GM23338 (cell line): ENCODE results near the gene FAM131A. TPM values are rescaled to one million over a fixed set of nuclear protein-coding genes. Genes with fewer than 3 reads are reported as not detected.

ENCODE experiments used
- ATAC-seq: fragments of 200-7000 bp; cut with Tn5 transposase; 3 replicates; pipeline ENCODE4 v1.9.1; 2020
- DNase-seq: peaks from one replicate; pipeline ENCODE4 v3.0.0-alpha.2; 2015; ENCODE audit warnings: low spot score
- H2AFZ ChIP-seq: fragments of 200-600 bp; sonication (generic); 2 replicates; pipeline ENCODE4 v1.8.0; 2016; ENCODE audit warnings: antibody characterized with exemption, mild to moderate bottlenecking, moderate library complexity
- H3F3A ChIP-seq: fragments of 200-600 bp; sonication (generic); replicated peaks from 2 replicates; pipeline ENCODE4 v1.8.0; 2017; ENCODE audit warnings: antibody characterized with exemption, mixed run types, low read depth
- H3K27ac ChIP-seq: fragments of 200-600 bp; sonication (generic); 2 replicates; pipeline ENCODE4 v1.6.1; 2016; ENCODE audit warnings: low read depth
- H3K27me3 ChIP-seq: fragments of 200-600 bp; sonication (generic); 2 replicates; pipeline ENCODE4 v1.8.0; 2016; ENCODE audit warnings: mild to moderate bottlenecking, mixed run types, moderate library complexity; ENCODE audit not compliant: insufficient read depth
- H3K36me3 ChIP-seq: fragments of 200-600 bp; sonication (generic); 2 replicates; pipeline ENCODE4 v1.8.0; 2016; ENCODE audit warnings: mild to moderate bottlenecking; ENCODE audit not compliant: insufficient read depth
- H3K4me1 ChIP-seq: fragments of 200-600 bp; sonication (generic); 2 replicates; pipeline ENCODE4 v1.8.0; 2016; ENCODE audit warnings: mild to moderate bottlenecking, moderate library complexity; ENCODE audit not compliant: insufficient read depth
- H3K4me2 ChIP-seq: fragments of 200-600 bp; sonication (generic); 2 replicates; pipeline ENCODE4 v1.7.1; 2017; ENCODE audit warnings: mixed run types
- H3K4me3 ChIP-seq: fragments of 200-600 bp; sonication (generic); 2 replicates; pipeline ENCODE4 v1.6.1; 2016; ENCODE audit warnings: mixed run types
- H3K79me2 ChIP-seq: fragments of 200-600 bp; sonication (generic); replicated peaks from 2 replicates; pipeline ENCODE4 v1.8.0; 2017; ENCODE audit warnings: mild to moderate bottlenecking; ENCODE audit not compliant: insufficient read depth
- H3K9me2 ChIP-seq: fragments of 200-600 bp; sonication (generic); 2 replicates; pipeline ENCODE4 v1.8.0; 2017; ENCODE audit not compliant: insufficient read depth
- H4K20me1 ChIP-seq: fragments of 200-600 bp; sonication (generic); replicated peaks from 2 replicates; pipeline ENCODE4 v1.8.0; 2017; ENCODE audit warnings: mild to moderate bottlenecking; ENCODE audit not compliant: insufficient read depth
- H3K27ac Mint-ChIP-seq: 2 replicates; pipeline ENCODE4 v1.8.0; 2020; ENCODE audit warnings: inconsistent platforms, mild to moderate bottlenecking, moderate library complexity, mixed read lengths
- H3K27me3 Mint-ChIP-seq: 3 replicates; pipeline ENCODE4 v1.8.0; 2022; ENCODE audit warnings: low read depth, mild to moderate bottlenecking, moderate library complexity, mixed read lengths, inconsistent platforms; ENCODE audit not compliant: insufficient read depth, poor library complexity
- H3K36me3 Mint-ChIP-seq: 3 replicates; pipeline ENCODE4 v1.8.0; 2021; ENCODE audit warnings: low read depth, mild to moderate bottlenecking, inconsistent platforms, moderate library complexity, mixed read lengths
- H3K4me1 Mint-ChIP-seq: 3 replicates; pipeline ENCODE4 v1.8.0; 2020; ENCODE audit warnings: mild to moderate bottlenecking, inconsistent platforms, mixed read lengths
- H3K4me3 Mint-ChIP-seq: 3 replicates; pipeline ENCODE4 v1.8.0; 2021; ENCODE audit warnings: moderate library complexity, mild to moderate bottlenecking, inconsistent platforms, mixed read lengths
- H3K9me3 Mint-ChIP-seq: 3 replicates; pipeline ENCODE4 v1.8.0; 2020; ENCODE audit warnings: moderate library complexity, mild to moderate bottlenecking, inconsistent platforms, mixed read lengths
- CREB1 ChIP-seq: fragments of 250-450 bp; sonication (Bioruptor Pico); IDR thresholded peaks from 2 replicates; pipeline ENCODE4 v1.5.0; 2020; ENCODE audit warnings: low read depth, mild to moderate bottlenecking, moderate library complexity
- EZH2 ChIP-seq: fragments of 200-600 bp; sonication (generic); IDR thresholded peaks from one replicate; pipeline ENCODE4 v1.8.0; 2017; ENCODE audit warnings: antibody characterized with exemption, mild to moderate bottlenecking, low read depth; ENCODE audit not compliant: unreplicated experiment
- EZH2phosphoT487 ChIP-seq: fragments of 200-600 bp; sonication (generic); IDR thresholded peaks from one replicate; pipeline ENCODE4 v1.8.1; 2018; ENCODE audit warnings: antibody characterized with exemption; ENCODE audit not compliant: unreplicated experiment
- JUNB ChIP-seq: IDR thresholded peaks from one replicate; pipeline ENCODE4 v1.6.1; 2016; ENCODE audit warnings: antibody characterized with exemption; ENCODE audit not compliant: unreplicated experiment
- NANOG ChIP-seq: IDR thresholded peaks from 2 replicates; pipeline ENCODE4 v1.6.1; 2016; ENCODE audit warnings: antibody characterized with exemption, borderline replicate concordance
- POLR2AphosphoS5 ChIP-seq: IDR thresholded peaks from 2 replicates; pipeline ENCODE4 v1.6.1; 2016; ENCODE audit warnings: antibody characterized with exemption, low read depth
- ZNF114 ChIP-seq: fragments of 250-450 bp; sonication (Bioruptor Pico); IDR thresholded peaks from 2 replicates; pipeline ENCODE4 v1.5.0; 2020; ENCODE audit warnings: mild to moderate bottlenecking, moderate library complexity
- ZNF331 ChIP-seq: fragments of 250-450 bp; sonication (Bioruptor Pico); IDR thresholded peaks from 2 replicates; pipeline ENCODE4 v1.5.0; 2020; ENCODE audit warnings: low read depth, mild to moderate bottlenecking, moderate library complexity
- polyA plus RNA-seq: library from polyadenylated mRNA; unstranded; fragments of >200 nt; fragmentation: Nextera tagmentation; extraction: Ambion mirVana; gene quantifications from 2 replicates; pipeline ENCODE4 v1.2.1, GENCODE V29; 2016
- total RNA-seq: library from RNA; depleted of rRNA; stranded (reverse); fragments of >200 nt; shearing (Covaris generic); gene quantifications from 2 replicates; pipeline ENCODE4 v1.2.3, GENCODE V29; 2014
- TF ChIP-seq, protein P1 (sequence below): fragments of 250-450 bp; sonication (Bioruptor Pico); IDR thresholded peaks from 2 replicates; pipeline ENCODE4 v1.5.0; 2020; ENCODE audit warnings: mild to moderate bottlenecking, moderate library complexity
- TF ChIP-seq, protein P2 (sequence below), 2 experiments: fragments of 200-600 bp in 1 of 2; sonication (generic) in 1 of 2; conservative IDR thresholded peaks; 2 replicates each; pipeline versions ENCODE4 v1.5.1 to v1.6.1; 2016 to 2017; ENCODE audit warnings: antibody characterized with exemption in 2 of 2, low read depth in 2 of 2, mild to moderate bottlenecking in 2 of 2, moderate library complexity in 1 of 2

The FAM131A gene
- total and polyA plus RNA-seq, 2 experiments from 2014 or later = 6.7 to 31.8 TPM

- peaks cover 3% of the 10 kb centered on the region; the same call in 1 of the 2 replicates for H4K20me1 ChIP-seq
- H3K27ac Mint-ChIP-seq = peak within 1 kb of the TSS; percentile 90
- H3K27ac ChIP-seq = peak within 1 kb of the TSS; percentile 88
Measured at GRCh38 chr3:184361532-184361931, 24.1 kb downstream of the FAM131A start, which contains the start of the genes CLCN2 and POLR2H. Gene CLCN2, minus strand, starts transcription at chr3:184361605. Its CDS starts 126 bp downstream, at chr3:184361479. Gene POLR2H, plus strand, starts transcription at chr3:184361710. Its CDS starts 1,783 bp downstream, at chr3:184363493.

DNA sequence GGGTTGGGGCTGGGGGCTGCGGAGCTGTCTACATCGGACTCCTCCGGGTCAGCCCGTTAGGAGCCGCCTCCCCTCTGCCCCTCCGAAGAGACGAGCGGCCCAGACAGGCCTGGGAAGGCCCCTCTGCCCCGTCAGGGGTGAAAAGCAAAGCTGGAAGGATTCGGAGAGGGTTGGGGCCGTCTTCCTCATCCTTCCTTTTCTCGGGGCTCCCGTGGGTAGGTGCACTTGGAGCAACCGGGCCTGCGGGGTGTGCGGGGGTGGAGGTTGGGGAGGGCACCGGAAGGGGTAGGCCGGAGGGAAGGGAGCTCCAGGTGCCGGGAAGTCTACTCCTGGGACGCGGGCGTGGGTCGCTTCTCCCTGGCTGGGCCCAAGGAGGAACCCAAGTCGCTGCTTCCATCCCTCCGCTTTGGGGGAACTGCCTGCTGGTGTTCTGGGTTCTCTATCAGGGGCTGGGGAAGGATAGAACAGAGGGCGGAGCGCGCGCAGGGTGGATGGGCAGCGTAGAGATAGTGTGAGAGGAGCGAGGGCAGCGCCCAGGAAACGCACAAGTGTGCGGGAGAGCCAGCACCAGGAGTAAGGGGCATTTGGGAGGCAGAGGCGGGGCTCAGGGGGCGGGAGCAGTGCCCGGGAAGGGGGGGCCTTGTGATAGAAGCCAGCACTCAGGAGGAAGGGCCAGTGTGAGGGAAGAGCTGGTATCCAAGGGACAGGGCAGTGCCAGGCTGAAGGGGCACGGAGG is 24.7 kb downstream of the FAM131A start:
- Histone ChIP-seq H3K27me3 (peaks cover 14% of the 10 kb centered on the region), H3F3A (peaks cover 3% of the 10 kb centered on the region; the same call in 1 of the 2 replicates), H2AFZ (peak overlapping the region; percentile 43; the same call in 1 of the 2 replicates), H3K27ac (peak overlapping the region; percentile 88), H3K4me1 (peaks cover 19% of the 10 kb centered on the region), H3K4me3 (peak overlapping the region; percentile 82), H3K4me2 (peak overlapping the region; percentile 96), H3K79me2 (peaks cover 26% of the 10 kb centered on the region), H4K20me1 (peaks cover 3% of the 10 kb centered on the region; the same call in 1 of the 2 replicates), H3K36me3 (peaks cover 11% of the 10 kb centered on the region), H3K9me2 (no peaks in the 10 kb centered on the region)
- Mint-ChIP-seq H3K27me3 (peaks cover 22% of the 10 kb centered on the region), H3K9me3 (peaks cover 2% of the 10 kb centered on the region; the same call in 1 of the 3 replicates), H3K4me3 (peak overlapping the region; percentile 99), H3K4me1 (peaks cover 25% of the 10 kb centered on the region), H3K27ac (peak overlapping the region; percentile 90), H3K36me3 (peaks cover 36% of the 10 kb centered on the region)
- ATAC-seq (peak; percentile 18), DNase-seq (peak; percentile 54)
- TF ChIP-seq, protein P1, sequence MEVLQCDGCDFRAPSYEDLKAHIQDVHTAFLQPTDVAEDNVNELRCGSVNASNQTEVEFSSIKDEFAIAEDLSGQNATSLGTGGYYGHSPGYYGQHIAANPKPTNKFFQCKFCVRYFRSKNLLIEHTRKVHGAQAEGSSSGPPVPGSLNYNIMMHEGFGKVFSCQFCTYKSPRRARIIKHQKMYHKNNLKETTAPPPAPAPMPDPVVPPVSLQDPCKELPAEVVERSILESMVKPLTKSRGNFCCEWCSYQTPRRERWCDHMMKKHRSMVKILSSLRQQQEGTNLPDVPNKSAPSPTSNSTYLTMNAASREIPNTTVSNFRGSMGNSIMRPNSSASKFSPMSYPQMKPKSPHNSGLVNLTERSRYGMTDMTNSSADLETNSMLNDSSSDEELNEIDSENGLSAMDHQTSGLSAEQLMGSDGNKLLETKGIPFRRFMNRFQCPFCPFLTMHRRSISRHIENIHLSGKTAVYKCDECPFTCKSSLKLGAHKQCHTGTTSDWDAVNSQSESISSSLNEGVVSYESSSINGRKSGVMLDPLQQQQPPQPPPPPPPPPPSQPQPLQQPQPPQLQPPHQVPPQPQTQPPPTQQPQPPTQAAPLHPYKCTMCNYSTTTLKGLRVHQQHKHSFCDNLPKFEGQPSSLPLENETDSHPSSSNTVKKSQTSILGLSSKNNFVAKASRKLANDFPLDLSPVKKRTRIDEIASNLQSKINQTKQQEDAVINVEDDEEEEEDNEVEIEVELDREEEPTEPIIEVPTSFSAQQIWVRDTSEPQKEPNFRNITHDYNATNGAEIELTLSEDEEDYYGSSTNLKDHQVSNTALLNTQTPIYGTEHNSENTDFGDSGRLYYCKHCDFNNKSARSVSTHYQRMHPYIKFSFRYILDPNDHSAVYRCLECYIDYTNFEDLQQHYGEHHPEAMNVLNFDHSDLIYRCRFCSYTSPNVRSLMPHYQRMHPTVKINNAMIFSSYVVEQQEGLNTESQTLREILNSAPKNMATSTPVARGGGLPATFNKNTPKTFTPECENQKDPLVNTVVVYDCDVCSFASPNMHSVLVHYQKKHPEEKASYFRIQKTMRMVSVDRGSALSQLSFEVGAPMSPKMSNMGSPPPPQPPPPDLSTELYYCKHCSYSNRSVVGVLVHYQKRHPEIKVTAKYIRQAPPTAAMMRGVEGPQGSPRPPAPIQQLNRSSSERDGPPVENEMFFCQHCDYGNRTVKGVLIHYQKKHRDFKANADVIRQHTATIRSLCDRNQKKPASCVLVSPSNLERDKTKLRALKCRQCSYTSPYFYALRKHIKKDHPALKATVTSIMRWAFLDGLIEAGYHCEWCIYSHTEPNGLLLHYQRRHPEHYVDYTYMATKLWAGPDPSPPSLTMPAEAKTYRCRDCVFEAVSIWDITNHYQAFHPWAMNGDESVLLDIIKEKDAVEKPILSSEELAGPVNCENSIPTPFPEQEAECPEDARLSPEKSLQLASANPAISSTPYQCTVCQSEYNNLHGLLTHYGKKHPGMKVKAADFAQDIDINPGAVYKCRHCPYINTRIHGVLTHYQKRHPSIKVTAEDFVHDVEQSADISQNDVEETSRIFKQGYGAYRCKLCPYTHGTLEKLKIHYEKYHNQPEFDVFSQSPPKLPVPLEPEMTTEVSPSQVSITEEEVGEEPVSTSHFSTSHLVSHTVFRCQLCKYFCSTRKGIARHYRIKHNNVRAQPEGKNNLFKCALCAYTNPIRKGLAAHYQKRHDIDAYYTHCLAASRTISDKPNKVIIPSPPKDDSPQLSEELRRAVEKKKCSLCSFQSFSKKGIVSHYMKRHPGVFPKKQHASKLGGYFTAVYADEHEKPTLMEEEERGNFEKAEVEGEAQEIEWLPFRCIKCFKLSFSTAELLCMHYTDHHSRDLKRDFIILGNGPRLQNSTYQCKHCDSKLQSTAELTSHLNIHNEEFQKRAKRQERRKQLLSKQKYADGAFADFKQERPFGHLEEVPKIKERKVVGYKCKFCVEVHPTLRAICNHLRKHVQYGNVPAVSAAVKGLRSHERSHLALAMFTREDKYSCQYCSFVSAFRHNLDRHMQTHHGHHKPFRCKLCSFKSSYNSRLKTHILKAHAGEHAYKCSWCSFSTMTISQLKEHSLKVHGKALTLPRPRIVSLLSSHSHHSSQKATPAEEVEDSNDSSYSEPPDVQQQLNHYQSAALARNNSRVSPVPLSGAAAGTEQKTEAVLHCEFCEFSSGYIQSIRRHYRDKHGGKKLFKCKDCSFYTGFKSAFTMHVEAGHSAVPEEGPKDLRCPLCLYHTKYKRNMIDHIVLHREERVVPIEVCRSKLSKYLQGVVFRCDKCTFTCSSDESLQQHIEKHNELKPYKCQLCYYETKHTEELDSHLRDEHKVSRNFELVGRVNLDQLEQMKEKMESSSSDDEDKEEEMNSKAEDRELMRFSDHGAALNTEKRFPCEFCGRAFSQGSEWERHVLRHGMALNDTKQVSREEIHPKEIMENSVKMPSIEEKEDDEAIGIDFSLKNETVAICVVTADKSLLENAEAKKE (CRISPR knock-in tag) = no peak
- TF ChIP-seq CREB1 (CRISPR knock-in tag) (no peak), EZH2 (no peak), NANOG (no peak), EZH2phosphoT487 (no peak), JUNB (no peak)

More at GRCh38 chr3:184361532-184361931, 24.1 kb downstream of the FAM131A start, which contains the start of the genes CLCN2 and POLR2H:
- ATAC-seq (peak; percentile 55), DNase-seq (peak; percentile 80)
- H3K4me2 ChIP-seq = peak within 1 kb of the TSS; percentile 96
- H2AFZ ChIP-seq = peak within 1 kb of the TSS; percentile 43; the same call in 1 of the 2 replicates
- peak within 1 kb of the TSS; percentile 99 for H3K4me3 Mint-ChIP-seq
- peaks cover 35% of the 10 kb centered on the region for H3K36me3 Mint-ChIP-seq
- peak within 1 kb of the TSS; percentile 82 for H3K4me3 ChIP-seq
- H3K4me1 Mint-ChIP-seq = peaks cover 25% of the 10 kb centered on the region
- H3K9me3 Mint-ChIP-seq = peaks cover 2% of the 10 kb centered on the region; the same call in 1 of the 3 replicates
- peaks cover 23% of the 10 kb centered on the region for H3K79me2 ChIP-seq
- peaks cover 7% of the 10 kb centered on the region for H3K36me3 ChIP-seq
- peaks cover 3% of the 10 kb centered on the region; the same call in 1 of the 2 replicates for H3F3A ChIP-seq
- H3K27me3 Mint-ChIP-seq = peaks cover 22% of the 10 kb centered on the region
- H3K27me3 ChIP-seq = peaks cover 14% of the 10 kb centered on the region
- H3K9me2 ChIP-seq = no peaks in the 10 kb centered on the region
- TF ChIP-seq EZH2phosphoT487 = no peak
- no peak for TF ChIP-seq JUNB
- TF ChIP-seq ZNF331 (CRISPR knock-in tag) = no peak
- TF ChIP-seq CREB1 (CRISPR knock-in tag) = no peak
- no peak for TF ChIP-seq ZNF114 (CRISPR knock-in tag)
- TF ChIP-seq POLR2AphosphoS5 = peak; percentile 72
- TF ChIP-seq, protein P2, sequence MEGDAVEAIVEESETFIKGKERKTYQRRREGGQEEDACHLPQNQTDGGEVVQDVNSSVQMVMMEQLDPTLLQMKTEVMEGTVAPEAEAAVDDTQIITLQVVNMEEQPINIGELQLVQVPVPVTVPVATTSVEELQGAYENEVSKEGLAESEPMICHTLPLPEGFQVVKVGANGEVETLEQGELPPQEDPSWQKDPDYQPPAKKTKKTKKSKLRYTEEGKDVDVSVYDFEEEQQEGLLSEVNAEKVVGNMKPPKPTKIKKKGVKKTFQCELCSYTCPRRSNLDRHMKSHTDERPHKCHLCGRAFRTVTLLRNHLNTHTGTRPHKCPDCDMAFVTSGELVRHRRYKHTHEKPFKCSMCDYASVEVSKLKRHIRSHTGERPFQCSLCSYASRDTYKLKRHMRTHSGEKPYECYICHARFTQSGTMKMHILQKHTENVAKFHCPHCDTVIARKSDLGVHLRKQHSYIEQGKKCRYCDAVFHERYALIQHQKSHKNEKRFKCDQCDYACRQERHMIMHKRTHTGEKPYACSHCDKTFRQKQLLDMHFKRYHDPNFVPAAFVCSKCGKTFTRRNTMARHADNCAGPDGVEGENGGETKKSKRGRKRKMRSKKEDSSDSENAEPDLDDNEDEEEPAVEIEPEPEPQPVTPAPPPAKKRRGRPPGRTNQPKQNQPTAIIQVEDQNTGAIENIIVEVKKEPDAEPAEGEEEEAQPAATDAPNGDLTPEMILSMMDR (conservative IDR thresholded peaks at IDR 0.05; ENCODE audit: low read depth in 2 of 2) = no peak
- H3K4me1 ChIP-seq = peaks cover 19% of the 10 kb centered on the region
